ENCODE data around the gene TRAP1.

The TRAP1 gene

GRCh38 chr16:3717235-3718018, at the start of gene TRAP1:
Gene TRAP1, minus strand, starts transcription at chr16:3717524. Its CDS starts 16 bp downstream, at chr16:3717508.
- DNase-seq (ENCODE audit: low read depth), result peak; percentile 89

- DNase-seq (ENCODE audit: low read depth), result no peak
These were observed 48.9 kb upstream of the TRAP1 start for GRCh38 chr16:3766177-3766576.

- DNase-seq (ENCODE audit: low read depth), result no peak
These were observed 47.1 kb upstream of the TRAP1 start for GRCh38 chr16:3764409-3764808.

- DNase-seq (ENCODE audit: low read depth), result no peak
These were observed 44.9 kb upstream of the TRAP1 start for GRCh38 chr16:3762107-3762750.

GRCh38 chr16:3761375-3762106, 44.2 kb upstream of the TRAP1 start:
- DNase-seq (ENCODE audit: low read depth), result no peak

GRCh38 chr16:3760518-3760917, 43.2 kb upstream of the TRAP1 start:
- no peak for DNase-seq (ENCODE audit: low read depth)

GRCh38 chr16:3759736-3760135, 42.4 kb upstream of the TRAP1 start:
- DNase-seq (ENCODE audit: low read depth), result no peak

- no peak for DNase-seq (ENCODE audit: low read depth)
These were observed 38.8 kb upstream of the TRAP1 start for GRCh38 chr16:3756113-3756512.

- no peak for DNase-seq (ENCODE audit: low read depth)
These were observed 37.9 kb upstream of the TRAP1 start for GRCh38 chr16:3755249-3755648.

- DNase-seq (ENCODE audit: low read depth), result no peak
These were observed 37.4 kb upstream of the TRAP1 start for GRCh38 chr16:3754772-3755171.

- DNase-seq (ENCODE audit: low read depth), result no peak
These were observed 36.9 kb upstream of the TRAP1 start for GRCh38 chr16:3754081-3754703.

GRCh38 chr16:3752984-3753383, 35.7 kb upstream of the TRAP1 start:
- DNase-seq (ENCODE audit: low read depth), result no peak

GRCh38 chr16:3751878-3752277, 34.6 kb upstream of the TRAP1 start:
- DNase-seq (ENCODE audit: low read depth), result no peak

GRCh38 chr16:3748307-3748706, 31.0 kb upstream of the TRAP1 start:
- DNase-seq (ENCODE audit: low read depth), result no peak

GRCh38 chr16:3745751-3746355, 28.5 kb upstream of the TRAP1 start:
- DNase-seq (ENCODE audit: low read depth), result no peak

- DNase-seq (ENCODE audit: low read depth), result no peak
These were observed 26.7 kb upstream of the TRAP1 start for GRCh38 chr16:3744018-3744417.

- no peak for DNase-seq (ENCODE audit: low read depth)
These were observed 23.6 kb upstream of the TRAP1 start for GRCh38 chr16:3740934-3741333.

- DNase-seq (ENCODE audit: low read depth), result no peak
These were observed 22.9 kb upstream of the TRAP1 start for GRCh38 chr16:3740186-3740585.

- no peak for DNase-seq (ENCODE audit: low read depth)
These were observed 22.3 kb upstream of the TRAP1 start for GRCh38 chr16:3739636-3740035.

- no peak for DNase-seq (ENCODE audit: low read depth)
These were observed 21.2 kb upstream of the TRAP1 start for GRCh38 chr16:3738541-3738940.

GRCh38 chr16:3738128-3738527, 20.8 kb upstream of the TRAP1 start:
- DNase-seq (ENCODE audit: low read depth), result no peak

- no peak for DNase-seq (ENCODE audit: low read depth)
These were observed 19.9 kb upstream of the TRAP1 start for GRCh38 chr16:3737181-3737580.
